Kidney epithelial cell (primary cell): ENCODE measurements around the gene PALS2. TPM values are rescaled to one million over a fixed set of nuclear protein-coding genes. Genes with fewer than 3 reads are reported as not detected.
A peak's percentile ranks its signal among the peaks of the same experiment; 100 is the strongest.

Experiments
- DNase-seq: peaks from one replicate; pipeline ENCODE4 v3.0.0-alpha.2; 2010; ENCODE audit warnings: low read depth
- H3K27me3 ChIP-seq: 2 replicates; pipeline ENCODE4 v1.6.0; 2011; ENCODE audit warnings: low read length; ENCODE audit not compliant: control insufficient read depth, insufficient read depth
- H3K36me3 ChIP-seq: 2 replicates; pipeline ENCODE4 v1.5.1; 2011; ENCODE audit warnings: low read length; ENCODE audit not compliant: control insufficient read depth, insufficient read depth
- H3K4me3 ChIP-seq: 2 replicates; pipeline ENCODE4 v1.5.1; 2011; ENCODE audit warnings: low read depth, mild to moderate bottlenecking, control low read depth, low read length
- CTCF ChIP-seq: IDR thresholded peaks from 2 replicates; pipeline ENCODE4 v1.5.1; 2011; ENCODE audit warnings: mild to moderate bottlenecking, moderate library complexity, low read length, control low read depth, inconsistent platforms; ENCODE audit not compliant: insufficient read depth, poor library complexity, severe bottlenecking
- total RNA-seq: library from RNA; depleted of rRNA; stranded (reverse); fragments of >200 nt; gene quantifications from 2 replicates; pipeline ENCODE4 v1.2.3, GENCODE V29; 2015

Gene PALS2
- total RNA-seq: 8.0 and 8.9 TPM in 2 replicates

- no peak for DNase-seq
- no peaks in the 10 kb centered on the region for H3K27me3 ChIP-seq
- H3K4me3 ChIP-seq: peak within 1 kb of the TSS; percentile 87
- H3K36me3 ChIP-seq: no peaks in the 10 kb centered on the region
- no peak for TF ChIP-seq CTCF
Measured at GRCh38 chr7:24572997-24573553, at the start of gene PALS2. Gene PALS2, plus strand, starts transcription at chr7:24573452. Its CDS starts 50,216 bp downstream, at chr7:24623668.

- H3K36me3 ChIP-seq: no peaks in the 10 kb centered on the region
- DNase-seq: no peak
- no peak overlapping the region for H3K4me3 ChIP-seq
- TF ChIP-seq CTCF: no peak
- no peaks in the 10 kb centered on the region for H3K27me3 ChIP-seq
Measured at GRCh38 chr7:24531255-24531654, 42.0 kb upstream of the PALS2 start.

GRCh38 chr7:24536682-24537081 is 36.6 kb upstream of the PALS2 start:
- Histone ChIP-seq H3K36me3 (no peaks in the 10 kb centered on the region), H3K4me3 (no peak overlapping the region), H3K27me3 (no peaks in the 10 kb centered on the region)
- DNase-seq: no peak
- TF ChIP-seq CTCF: no peak

- TF ChIP-seq CTCF: no peak
- DNase-seq: no peak
- Histone ChIP-seq H3K36me3 (no peaks in the 10 kb centered on the region), H3K4me3 (no peak overlapping the region), H3K27me3 (no peaks in the 10 kb centered on the region)
Measured at GRCh38 chr7:24540956-24541355, 32.3 kb upstream of the PALS2 start.

- H3K27me3 ChIP-seq: no peaks in the 10 kb centered on the region
- no peak for TF ChIP-seq CTCF
- DNase-seq: no peak
Measured at GRCh38 chr7:24545215-24545614, 28.0 kb upstream of the PALS2 start.

GRCh38 chr7:24548390-24548789 is 24.9 kb upstream of the PALS2 start:
- no peak for DNase-seq
- Histone ChIP-seq H3K4me3 (no peak overlapping the region), H3K27me3 (no peaks in the 10 kb centered on the region), H3K36me3 (no peaks in the 10 kb centered on the region)
- TF ChIP-seq CTCF: no peak

More at GRCh38 chr7:24545215-24545614, 28.0 kb upstream of the PALS2 start:
- H3K4me3 ChIP-seq: no peak overlapping the region
- no peaks in the 10 kb centered on the region for H3K36me3 ChIP-seq
